ENCODE results near the gene GABRG2. TPM values are rescaled to one million over a fixed set of nuclear protein-coding genes. Genes with fewer than 3 reads are reported as not detected.
A peak's percentile ranks its signal among the peaks of the same experiment; 100 is the strongest.

Gene GABRG2
- total and polyA plus RNA-seq, 2 experiments from 2014 or later: 0.43 TPM; not detected in 1

DNA sequence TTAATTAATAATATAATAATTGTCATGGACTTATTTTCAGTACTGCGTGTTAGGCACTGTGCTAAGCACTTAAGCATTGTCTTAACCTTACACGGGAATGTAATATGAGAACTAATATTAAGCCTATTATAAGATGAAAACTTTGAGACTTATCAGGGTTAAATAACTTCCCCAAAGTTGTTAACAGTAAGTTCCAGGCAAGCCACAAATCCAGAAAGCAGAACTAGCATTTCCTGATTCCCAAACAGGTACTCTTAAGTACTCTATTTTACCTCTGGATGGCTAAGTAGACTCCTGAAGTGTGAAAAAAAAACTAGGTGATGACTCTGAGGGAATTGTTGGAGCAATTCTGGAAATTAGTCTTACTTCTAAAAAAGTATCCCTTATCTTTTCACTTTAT lies 23.8 kb downstream of the GABRG2 start:
- H4K20me1 ChIP-seq (ENCODE audit: insufficient read depth, poor library complexity, severe bottlenecking): no peaks in the 10 kb centered on the region
- no peak overlapping the region for H3K27ac ChIP-seq
- WGBS (ENCODE audit: low lambda C conversion rate, missing lambda C conversion rate): 89% methylated on average over 2 of the region's 2 CpGs
- H2AFZ ChIP-seq: no peak overlapping the region
- H3K4me2 ChIP-seq: no peak overlapping the region
- no peak for DNase-seq (ENCODE audit: low spot score)
- no peaks in the 10 kb centered on the region for H3K9me2 ChIP-seq (replicated peaks; ENCODE audit: insufficient read depth)
- no peak overlapping the region for H3K4me3 ChIP-seq
- H3K36me3 ChIP-seq (replicated peaks; ENCODE audit: insufficient read depth, low read depth): no peaks in the 10 kb centered on the region
- no peak for TF ChIP-seq EZH2phosphoT487 (IDR thresholded peaks at IDR 0.05; ENCODE audit: low read depth, severe bottlenecking, unreplicated experiment)
- no peak for TF ChIP-seq EZH2 (IDR thresholded peaks at IDR 0.05; ENCODE audit: borderline replicate concordance)
- TF ChIP-seq, protein P1, sequence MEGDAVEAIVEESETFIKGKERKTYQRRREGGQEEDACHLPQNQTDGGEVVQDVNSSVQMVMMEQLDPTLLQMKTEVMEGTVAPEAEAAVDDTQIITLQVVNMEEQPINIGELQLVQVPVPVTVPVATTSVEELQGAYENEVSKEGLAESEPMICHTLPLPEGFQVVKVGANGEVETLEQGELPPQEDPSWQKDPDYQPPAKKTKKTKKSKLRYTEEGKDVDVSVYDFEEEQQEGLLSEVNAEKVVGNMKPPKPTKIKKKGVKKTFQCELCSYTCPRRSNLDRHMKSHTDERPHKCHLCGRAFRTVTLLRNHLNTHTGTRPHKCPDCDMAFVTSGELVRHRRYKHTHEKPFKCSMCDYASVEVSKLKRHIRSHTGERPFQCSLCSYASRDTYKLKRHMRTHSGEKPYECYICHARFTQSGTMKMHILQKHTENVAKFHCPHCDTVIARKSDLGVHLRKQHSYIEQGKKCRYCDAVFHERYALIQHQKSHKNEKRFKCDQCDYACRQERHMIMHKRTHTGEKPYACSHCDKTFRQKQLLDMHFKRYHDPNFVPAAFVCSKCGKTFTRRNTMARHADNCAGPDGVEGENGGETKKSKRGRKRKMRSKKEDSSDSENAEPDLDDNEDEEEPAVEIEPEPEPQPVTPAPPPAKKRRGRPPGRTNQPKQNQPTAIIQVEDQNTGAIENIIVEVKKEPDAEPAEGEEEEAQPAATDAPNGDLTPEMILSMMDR (IDR thresholded peaks at IDR 0.05; ENCODE audit: poor library complexity): no peak
- no peaks in the 10 kb centered on the region for H3K9me3 ChIP-seq (ENCODE audit: low read depth)
- H3K79me2 ChIP-seq: no peaks in the 10 kb centered on the region
- H3K27me3 ChIP-seq: no peaks in the 10 kb centered on the region
- H3K4me1 ChIP-seq (ENCODE audit: insufficient read depth): no peaks in the 10 kb centered on the region

DNA sequence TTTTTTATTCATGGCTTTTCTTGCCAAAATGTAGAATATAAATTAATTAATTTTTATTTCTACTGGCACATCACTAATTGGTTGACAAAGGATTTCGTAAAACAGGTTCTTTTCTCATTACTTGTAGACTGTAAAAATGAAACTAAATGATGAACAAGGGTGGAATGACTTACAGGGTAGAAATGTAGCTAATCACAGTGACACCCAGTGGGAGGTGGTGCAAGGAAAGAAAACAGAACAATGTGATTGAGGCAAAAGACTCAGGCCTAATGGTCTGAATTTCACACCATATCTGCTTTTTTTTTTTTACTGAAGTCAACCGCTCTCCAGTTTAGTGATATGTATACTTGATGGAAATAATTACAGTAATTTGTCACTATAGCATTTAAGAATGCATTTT lies 28.9 kb downstream of the GABRG2 start:
- no peak overlapping the region for H3K27ac ChIP-seq
- peak; percentile 2 for DNase-seq (ENCODE audit: low spot score)
- H3K4me3 ChIP-seq: no peak overlapping the region
- WGBS (ENCODE audit: low lambda C conversion rate, missing lambda C conversion rate): 77% methylated on average over 2 of the region's 2 CpGs
- H3K36me3 ChIP-seq (replicated peaks; ENCODE audit: insufficient read depth, low read depth): no peaks in the 10 kb centered on the region
- TF ChIP-seq, protein P1 (IDR thresholded peaks at IDR 0.05; ENCODE audit: poor library complexity): peak; percentile 8
- TF ChIP-seq EZH2phosphoT487 (IDR thresholded peaks at IDR 0.05; ENCODE audit: low read depth, severe bottlenecking, unreplicated experiment) (no peak), EZH2 (IDR thresholded peaks at IDR 0.05; ENCODE audit: borderline replicate concordance) (no peak)
- H3K79me2 ChIP-seq: no peaks in the 10 kb centered on the region
- no peaks in the 10 kb centered on the region for H4K20me1 ChIP-seq (ENCODE audit: insufficient read depth, poor library complexity, severe bottlenecking)
- no peaks in the 10 kb centered on the region for H3K4me1 ChIP-seq (ENCODE audit: insufficient read depth)
- H3K27me3 ChIP-seq: no peaks in the 10 kb centered on the region
- H3K9me3 ChIP-seq (ENCODE audit: low read depth): no peaks in the 10 kb centered on the region
- H3K9me2 ChIP-seq (replicated peaks; ENCODE audit: insufficient read depth): no peaks in the 10 kb centered on the region
- H3K4me2 ChIP-seq: no peak overlapping the region
- no peak overlapping the region for H2AFZ ChIP-seq

DNA sequence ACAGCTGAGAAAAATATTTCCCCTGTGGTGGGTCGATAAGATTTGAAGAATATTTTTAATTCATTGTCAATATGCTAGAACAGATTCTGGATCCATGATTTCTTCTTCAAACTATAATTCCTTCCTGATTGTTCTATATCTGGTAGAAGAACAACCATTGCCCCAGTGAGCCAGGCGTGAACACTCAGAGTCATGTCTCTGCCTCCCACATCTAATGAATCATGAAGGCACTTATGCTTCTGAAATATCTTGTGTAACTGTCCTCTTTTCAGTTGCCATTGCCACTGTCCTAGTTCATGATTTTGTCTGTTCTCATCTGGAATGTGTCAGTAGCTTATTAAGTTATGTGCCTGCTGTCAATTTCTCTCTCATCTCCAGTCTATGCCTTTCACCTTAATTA lies 40.0 kb downstream of the GABRG2 start:
- Histone ChIP-seq H3K36me3 (replicated peaks; ENCODE audit: insufficient read depth, low read depth) (no peaks in the 10 kb centered on the region), H4K20me1 (ENCODE audit: insufficient read depth, poor library complexity, severe bottlenecking) (no peaks in the 10 kb centered on the region), H3K9me3 (ENCODE audit: low read depth) (no peaks in the 10 kb centered on the region), H2AFZ (no peak overlapping the region), H3K27ac (no peak overlapping the region), H3K9me2 (replicated peaks; ENCODE audit: insufficient read depth) (no peaks in the 10 kb centered on the region), H3K4me3 (no peak overlapping the region), H3K27me3 (no peaks in the 10 kb centered on the region), H3K4me1 (ENCODE audit: insufficient read depth) (no peaks in the 10 kb centered on the region), H3K79me2 (no peaks in the 10 kb centered on the region), H3K4me2 (no peak overlapping the region)
- WGBS (ENCODE audit: low lambda C conversion rate, missing lambda C conversion rate): 89% methylated on average over 2 of the region's 2 CpGs
- DNase-seq (ENCODE audit: low spot score): no peak
- TF ChIP-seq EZH2phosphoT487 (IDR thresholded peaks at IDR 0.05; ENCODE audit: low read depth, severe bottlenecking, unreplicated experiment) (no peak), EZH2 (IDR thresholded peaks at IDR 0.05; ENCODE audit: borderline replicate concordance) (no peak)
- TF ChIP-seq, protein P1 (IDR thresholded peaks at IDR 0.05; ENCODE audit: poor library complexity): no peak

DNA sequence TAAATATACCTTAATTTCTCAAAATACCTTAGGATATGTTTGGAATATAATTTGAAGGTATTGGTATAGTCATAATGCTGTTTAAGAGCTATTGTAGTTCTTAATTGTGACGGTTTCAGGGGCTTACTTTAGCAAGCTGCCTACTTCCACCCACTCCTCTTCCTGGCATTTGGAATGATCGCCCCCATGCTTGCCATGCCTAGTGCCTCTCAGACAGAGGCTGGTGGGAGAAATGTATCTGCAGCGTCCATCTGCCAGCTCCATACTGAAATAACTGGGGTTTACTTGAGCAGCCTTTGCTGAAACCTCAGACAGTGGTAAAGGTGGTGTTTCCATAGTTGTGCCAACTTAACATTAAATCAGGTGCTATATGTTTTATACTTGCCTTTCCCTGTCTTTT lies 52.2 kb downstream of the GABRG2 start:
- no peak for TF ChIP-seq EZH2 (IDR thresholded peaks at IDR 0.05; ENCODE audit: borderline replicate concordance)
- TF ChIP-seq, protein P1 (IDR thresholded peaks at IDR 0.05; ENCODE audit: poor library complexity): no peak
- no peak for TF ChIP-seq EZH2phosphoT487 (IDR thresholded peaks at IDR 0.05; ENCODE audit: low read depth, severe bottlenecking, unreplicated experiment)
- Histone ChIP-seq H3K36me3 (replicated peaks; ENCODE audit: insufficient read depth, low read depth) (no peaks in the 10 kb centered on the region), H2AFZ (no peak overlapping the region), H3K9me3 (ENCODE audit: low read depth) (no peaks in the 10 kb centered on the region), H3K4me1 (ENCODE audit: insufficient read depth) (no peaks in the 10 kb centered on the region), H3K4me3 (no peak overlapping the region), H3K27ac (no peak overlapping the region), H3K27me3 (no peaks in the 10 kb centered on the region), H4K20me1 (ENCODE audit: insufficient read depth, poor library complexity, severe bottlenecking) (no peaks in the 10 kb centered on the region), H3K79me2 (no peaks in the 10 kb centered on the region), H3K9me2 (replicated peaks; ENCODE audit: insufficient read depth) (no peaks in the 10 kb centered on the region), H3K4me2 (no peak overlapping the region)
- DNase-seq (ENCODE audit: low spot score): no peak
- 82% methylated on average over 3 of the region's 3 CpGs for WGBS (ENCODE audit: low lambda C conversion rate, missing lambda C conversion rate)

Measured in hepatocyte (in vitro differentiated cells).